ENCODE data around the gene SMG6. TPM values are rescaled to one million over a fixed set of nuclear protein-coding genes. Genes with fewer than 3 reads are reported as not detected.

SMG6 gene
- total RNA-seq, 1 experiment from 2014 or later, result 36.1 TPM

DNA sequence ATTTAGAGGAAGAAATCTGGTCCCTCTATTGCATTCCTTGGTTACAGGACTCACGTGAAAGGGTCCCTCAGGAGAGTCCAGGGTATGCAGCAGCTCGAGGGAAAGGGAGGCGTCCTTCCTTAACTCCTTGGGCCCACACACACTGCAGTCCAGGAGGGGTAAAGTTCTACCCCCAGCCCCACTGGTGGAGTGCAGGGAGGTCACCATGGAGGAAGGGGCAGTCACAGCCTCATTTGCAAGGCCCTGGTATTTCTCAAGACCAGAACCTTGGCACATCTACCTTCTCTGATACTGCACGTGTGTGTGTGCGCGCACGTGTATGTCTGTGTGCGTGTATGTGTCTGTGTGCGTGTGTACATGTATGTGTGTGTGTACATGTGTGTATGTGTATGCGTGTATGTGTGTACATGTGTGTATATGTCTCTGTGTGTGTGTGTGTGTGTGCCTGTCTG is 237.6 kb downstream of the SMG6 start:
- peaks cover 30% of the 10 kb centered on the region for H3K4me1 ChIP-seq (ENCODE audit: insufficient read depth, low read length, poor library complexity, severe bottlenecking)
- peaks cover 21% of the 10 kb centered on the region for H3K36me3 ChIP-seq (ENCODE audit: insufficient read depth, low read length, poor library complexity, severe bottlenecking)
- POLR2A ChIA-PET (ENCODE audit: low non-redundant PET), result no interaction called here
- no peak overlapping the region for H3K27ac ChIP-seq (ENCODE audit: low read depth, low read length, poor library complexity, severe bottlenecking)
- intact Hi-C loops (cut with micrococcal nuclease; ENCODE audit: unreplicated experiment), result no loop called here
- CTCF ChIA-PET, result no interaction called here
- H3K4me3 ChIP-seq (ENCODE audit: low read depth, low read length, poor library complexity, severe bottlenecking), result no peak overlapping the region
- no TSS peak for BruUV-seq (replicated peaks)
- no peaks in the 10 kb centered on the region for H3K27me3 ChIP-seq (replicated peaks; ENCODE audit: insufficient read depth, low read depth, low read length, poor library complexity)
- no peak for DNase-seq (ENCODE audit: low spot score)
- no peaks in the 10 kb centered on the region for H3K9me3 ChIP-seq (ENCODE audit: low read depth, low read length, poor library complexity, severe bottlenecking)
- TF ChIP-seq EZH2 (IDR thresholded peaks at IDR 0.05; ENCODE audit: borderline replicate concordance, low read depth, low read length, poor library complexity, severe bottlenecking), result no peak
- TF ChIP-seq, protein P1, sequence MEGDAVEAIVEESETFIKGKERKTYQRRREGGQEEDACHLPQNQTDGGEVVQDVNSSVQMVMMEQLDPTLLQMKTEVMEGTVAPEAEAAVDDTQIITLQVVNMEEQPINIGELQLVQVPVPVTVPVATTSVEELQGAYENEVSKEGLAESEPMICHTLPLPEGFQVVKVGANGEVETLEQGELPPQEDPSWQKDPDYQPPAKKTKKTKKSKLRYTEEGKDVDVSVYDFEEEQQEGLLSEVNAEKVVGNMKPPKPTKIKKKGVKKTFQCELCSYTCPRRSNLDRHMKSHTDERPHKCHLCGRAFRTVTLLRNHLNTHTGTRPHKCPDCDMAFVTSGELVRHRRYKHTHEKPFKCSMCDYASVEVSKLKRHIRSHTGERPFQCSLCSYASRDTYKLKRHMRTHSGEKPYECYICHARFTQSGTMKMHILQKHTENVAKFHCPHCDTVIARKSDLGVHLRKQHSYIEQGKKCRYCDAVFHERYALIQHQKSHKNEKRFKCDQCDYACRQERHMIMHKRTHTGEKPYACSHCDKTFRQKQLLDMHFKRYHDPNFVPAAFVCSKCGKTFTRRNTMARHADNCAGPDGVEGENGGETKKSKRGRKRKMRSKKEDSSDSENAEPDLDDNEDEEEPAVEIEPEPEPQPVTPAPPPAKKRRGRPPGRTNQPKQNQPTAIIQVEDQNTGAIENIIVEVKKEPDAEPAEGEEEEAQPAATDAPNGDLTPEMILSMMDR (conservative IDR thresholded peaks at IDR 0.05; ENCODE audit: low read depth, low read length), result no peak

DNA sequence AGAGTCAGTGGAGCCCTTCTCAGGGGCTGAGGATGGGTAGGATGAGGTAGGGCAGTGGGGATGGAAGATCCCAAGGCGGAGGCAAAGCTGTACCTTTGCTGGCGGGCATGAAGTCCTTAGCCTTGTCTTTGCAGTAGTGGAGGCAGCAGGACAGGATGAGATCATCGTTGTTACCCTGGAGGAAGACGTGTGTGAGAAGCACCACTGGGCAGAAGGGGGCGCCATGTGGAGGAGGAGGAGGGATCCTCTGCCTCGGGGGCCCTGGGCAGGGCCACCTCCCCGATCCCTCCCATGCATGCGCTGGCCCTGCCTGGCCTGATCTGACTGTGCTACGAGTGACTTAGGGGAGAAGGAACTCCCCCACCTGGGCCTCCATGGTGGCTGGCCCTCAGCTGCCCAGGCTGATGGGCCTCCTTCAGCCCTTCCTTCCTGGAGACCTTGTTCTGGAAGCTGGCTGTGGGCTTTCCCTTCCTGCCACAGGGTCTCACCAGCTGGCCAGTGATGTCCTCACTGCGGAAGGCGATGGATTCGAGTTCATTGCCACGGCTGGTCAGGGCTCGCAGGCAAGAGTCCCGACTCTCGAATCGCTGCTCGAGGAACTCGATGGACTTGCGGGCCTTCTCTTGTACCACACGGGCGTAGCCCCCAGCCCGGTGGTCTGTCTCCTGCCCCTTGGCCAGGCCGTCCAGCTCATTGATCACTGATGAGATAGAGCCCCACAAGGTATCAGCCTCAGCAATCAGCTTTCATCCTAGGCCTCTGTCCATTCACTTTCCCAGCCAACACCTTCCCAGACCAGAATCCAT is 238.4 kb downstream of the SMG6 start:
- TF ChIP-seq EZH2 (IDR thresholded peaks at IDR 0.05; ENCODE audit: borderline replicate concordance, low read depth, low read length, poor library complexity, severe bottlenecking), result no peak
- TF ChIP-seq, protein P1 (conservative IDR thresholded peaks at IDR 0.05; ENCODE audit: low read depth, low read length), result peak; percentile 71
- no peak overlapping the region for H3K27ac ChIP-seq (ENCODE audit: low read depth, low read length, poor library complexity, severe bottlenecking)
- intact Hi-C loops (cut with micrococcal nuclease; ENCODE audit: unreplicated experiment), result no loop called here
- POLR2A ChIA-PET (ENCODE audit: low non-redundant PET), result no interaction called here
- no peaks in the 10 kb centered on the region for H3K9me3 ChIP-seq (ENCODE audit: low read depth, low read length, poor library complexity, severe bottlenecking)
- H3K27me3 ChIP-seq (replicated peaks; ENCODE audit: insufficient read depth, low read depth, low read length, poor library complexity), result no peaks in the 10 kb centered on the region
- peaks cover 21% of the 10 kb centered on the region for H3K36me3 ChIP-seq (ENCODE audit: insufficient read depth, low read length, poor library complexity, severe bottlenecking)
- no TSS peak for BruUV-seq (replicated peaks)
- peak; percentile 79 for DNase-seq (ENCODE audit: low spot score)
- H3K4me3 ChIP-seq (ENCODE audit: low read depth, low read length, poor library complexity, severe bottlenecking), result no peak overlapping the region
- H3K4me1 ChIP-seq (ENCODE audit: insufficient read depth, low read length, poor library complexity, severe bottlenecking), result peaks cover 30% of the 10 kb centered on the region
- CTCF ChIA-PET, result interaction anchor here (0.9 kb wide), 1 partner anchor 179 kb away, joined by 3 read pairs; no protein-coding TSS in a partner anchor

DNA sequence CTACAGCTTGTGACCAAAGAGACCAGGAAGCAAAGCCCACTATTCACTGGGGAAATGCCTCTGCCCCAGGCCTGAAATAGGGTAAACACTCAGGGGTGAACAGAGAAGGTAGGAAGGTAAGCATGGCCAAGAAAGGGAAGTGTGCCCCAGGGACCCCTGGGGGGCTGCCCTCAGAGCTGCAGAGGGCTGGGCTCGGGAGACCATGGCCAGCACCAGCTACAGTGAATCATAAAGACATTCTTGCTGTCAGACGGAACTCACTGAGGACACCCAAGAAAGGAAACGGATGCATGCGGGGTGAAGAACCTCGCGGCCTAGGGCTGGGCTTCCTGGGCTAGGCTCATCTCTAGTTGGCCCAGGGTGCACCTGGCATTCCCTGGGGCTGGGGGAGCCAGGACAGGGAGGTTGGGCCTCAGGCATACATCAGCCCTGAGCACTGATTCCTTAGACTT is 239.0 kb downstream of the SMG6 start:
- ChIA-PET CTCF (no interaction called here), POLR2A (ENCODE audit: low non-redundant PET) (no interaction called here)
- no peak for DNase-seq (ENCODE audit: low spot score)
- TF ChIP-seq EZH2 (IDR thresholded peaks at IDR 0.05; ENCODE audit: borderline replicate concordance, low read depth, low read length, poor library complexity, severe bottlenecking), result no peak
- TF ChIP-seq, protein P1 (conservative IDR thresholded peaks at IDR 0.05; ENCODE audit: low read depth, low read length), result no peak
- H3K4me1 ChIP-seq (ENCODE audit: insufficient read depth, low read length, poor library complexity, severe bottlenecking), result peaks cover 30% of the 10 kb centered on the region
- H3K4me3 ChIP-seq (ENCODE audit: low read depth, low read length, poor library complexity, severe bottlenecking), result no peak overlapping the region
- BruUV-seq (replicated peaks), result no TSS peak
- intact Hi-C loops (cut with micrococcal nuclease; ENCODE audit: unreplicated experiment), result no loop called here
- peak overlapping the region; percentile 62 for H3K27ac ChIP-seq (ENCODE audit: low read depth, low read length, poor library complexity, severe bottlenecking)
- no peaks in the 10 kb centered on the region for H3K9me3 ChIP-seq (ENCODE audit: low read depth, low read length, poor library complexity, severe bottlenecking)
- no peaks in the 10 kb centered on the region for H3K27me3 ChIP-seq (replicated peaks; ENCODE audit: insufficient read depth, low read depth, low read length, poor library complexity)
- H3K36me3 ChIP-seq (ENCODE audit: insufficient read depth, low read length, poor library complexity, severe bottlenecking), result peaks cover 21% of the 10 kb centered on the region
